HepG2 (cell line): ENCODE results near the gene PTPN3. TPM values are rescaled to one million over a fixed set of nuclear protein-coding genes. Genes with fewer than 3 reads are reported as not detected.

Source experiments
- ATAC-seq: fragments of 200-7000 bp; cut with Tn5 transposase; 3 replicates; pipeline ENCODE4 v1.9.1; 2020; ENCODE audit warnings: mild to moderate bottlenecking, moderate library complexity
- BruUV-seq: library from RNA; stranded (reverse); fragments of 400-500 nt; replicated peaks from 2 replicates; lab custom pipeline; 2021; lab: Mats Ljungman, UMichigan
- CTCF ChIA-PET: fragments of 300-600 bp; formaldehyde crosslinking; extraction: SDS; loops from one replicate; lab custom pipeline; 2021; ENCODE audit warnings: low total read pairs, inconsistent platforms, low intra/inter-chr PET ratio; lab: Yijun Ruan, JAX
- POLR2A ChIA-PET: fragments of 350-600 bp; sonication (Branson Sonifier 250); formaldehyde crosslinking; loops from one replicate; lab custom pipeline; 2020; ENCODE audit warnings: antibody characterized with exemption, inconsistent platforms; lab: Yijun Ruan, JAX
- DNase-seq: peaks from one replicate; pipeline ENCODE4 v3.0.0-alpha.2; 2015; ENCODE audit warnings: low spot score
- FAIRE-seq: peaks from 3 replicates; lab custom pipeline; 2011; peaks lifted over from hg19 to GRCh38; lab: Jason Lieb, UNC
- H2AFZ ChIP-seq: one replicate; pipeline ENCODE4 v1.6.1; 2011; ENCODE audit warnings: low read length, inconsistent platforms
- H3K27ac ChIP-seq: fragments of 300-600 bp; 3 replicates; pipeline ENCODE4 v1.8.0; 2011; ENCODE audit warnings: mixed run types, mild to moderate bottlenecking, mixed read lengths, low read length, inconsistent platforms; ENCODE audit not compliant: insufficient read depth; ENCODE audit errors: extremely low read length
- H3K27me3 ChIP-seq, 2 experiments: fragments of 200-600 bp in 1 of 2; 2 replicates in 1 of 2; 3 replicates in 1 of 2; pipeline versions ENCODE4 v1.6.0 to v1.8.0; 2011; ENCODE audit warnings: low read length in 2 of 2, mild to moderate bottlenecking in 2 of 2, moderate library complexity in 2 of 2, inconsistent platforms in 1 of 2; ENCODE audit not compliant: insufficient read depth in 2 of 2, control insufficient read depth in 1 of 2
- H3K36me3 ChIP-seq, 2 experiments: fragments of 200-600 bp in 1 of 2; replicated peaks in 1 of 2; 2 replicates in 1 of 2; 3 replicates in 1 of 2; pipeline versions ENCODE4 v1.5.1 to v1.8.0; 2011; ENCODE audit warnings: low read length in 2 of 2, inconsistent platforms in 1 of 2; ENCODE audit not compliant: insufficient read depth in 2 of 2, control insufficient read depth in 1 of 2
- H3K4me1 ChIP-seq: 2 replicates; pipeline ENCODE4 v1.5.1; 2012; ENCODE audit warnings: low read length, inconsistent platforms; ENCODE audit not compliant: insufficient read depth
- H3K4me2 ChIP-seq: 2 replicates; pipeline ENCODE4 v1.6.0; 2011; ENCODE audit warnings: low read depth, low read length, inconsistent platforms
- H3K4me3 ChIP-seq, 3 experiments: fragments of 200-600 bp in 1 of 3; sonication (generic), shearing (Covaris generic) in 1 of 3; replicated peaks in 1 of 3; 2 replicates each; pipeline ENCODE4 v1.5.1; 2011 to 2016; ENCODE audit warnings: low read length in 3 of 3, inconsistent platforms in 2 of 3, low read depth in 2 of 3, mild to moderate bottlenecking in 2 of 3, control low read depth in 1 of 3, mixed read lengths in 1 of 3; ENCODE audit not compliant: insufficient read depth in 1 of 3
- H3K79me2 ChIP-seq: one replicate; pipeline ENCODE4 v1.6.1; 2011; ENCODE audit warnings: low read length, inconsistent platforms; ENCODE audit not compliant: insufficient read depth
- H3K9ac ChIP-seq: 2 replicates; pipeline ENCODE4 v1.6.0; 2011; ENCODE audit warnings: mild to moderate bottlenecking, low read depth, low read length, inconsistent platforms; ENCODE audit not compliant: insufficient read depth
- H3K9me3 ChIP-seq: 2 replicates; pipeline ENCODE4 v1.5.1; 2012; ENCODE audit warnings: mild to moderate bottlenecking, low read length
- H4K20me1 ChIP-seq: 2 replicates; pipeline ENCODE4 v1.6.0; 2011; ENCODE audit warnings: inconsistent platforms, mild to moderate bottlenecking, low read length, moderate library complexity; ENCODE audit not compliant: insufficient read depth
- ATF7 ChIP-seq, 2 experiments: fragments of 450-650 bp in 1 of 2; sonication (generic) in 1 of 2; formaldehyde crosslinking in 1 of 2; IDR thresholded peaks; 2 replicates each; pipeline versions ENCODE4 v1.4.0 to v1.6.1; 2016 to 2020; ENCODE audit warnings: antibody characterized with exemption in 1 of 2, mild to moderate bottlenecking in 1 of 2, missing genetic modification reagents in 1 of 2
- CEBPB ChIP-seq: IDR thresholded peaks from 2 replicates; pipeline ENCODE4 v1.6.1; 2011; ENCODE audit warnings: low read depth, low read length, improper control_type of control experiment, borderline replicate concordance
- CEBPG ChIP-seq: IDR thresholded peaks from 2 replicates; pipeline ENCODE4 v1.6.1; 2016
- IRF2 ChIP-seq: IDR thresholded peaks from 2 replicates; pipeline ENCODE4 v1.6.1; 2018; ENCODE audit warnings: missing genetic modification reagents, missing compliant biosample characterization
- MAFK ChIP-seq, 2 experiments: IDR thresholded peaks in 1 of 2; conservative IDR thresholded peaks in 1 of 2; 2 replicates each; pipeline ENCODE4 v1.6.1; 2011; ENCODE audit warnings: improper control_type of control experiment in 2 of 2, low read length in 2 of 2
- NFATC3 ChIP-seq: sonication (generic); formaldehyde crosslinking; IDR thresholded peaks from 2 replicates; pipeline ENCODE4 v1.5.1; 2020; ENCODE audit warnings: mild to moderate bottlenecking, missing genetic modification reagents
- NFKBIZ ChIP-seq: IDR thresholded peaks from 2 replicates; pipeline ENCODE4 v1.6.1; 2018; ENCODE audit warnings: missing genetic modification reagents, missing compliant biosample characterization
- PPARG ChIP-seq: conservative IDR thresholded peaks from 2 replicates; pipeline ENCODE4 v1.6.1; 2016; ENCODE audit warnings: missing biosample characterization, missing genetic modification reagents
- RBM22 ChIP-seq: fragments of 200-400 bp; formaldehyde crosslinking; optimal IDR thresholded peaks from 2 replicates; pipeline ENCODE3; 2017; ENCODE audit warnings: mild to moderate bottlenecking, low read length, moderate library complexity
- RCOR2 ChIP-seq: IDR thresholded peaks from 2 replicates; pipeline ENCODE4 v1.6.1; 2016; ENCODE audit warnings: missing biosample characterization, missing genetic modification reagents
- RXRB ChIP-seq: IDR thresholded peaks from 2 replicates; pipeline ENCODE4 v1.6.1; 2016; ENCODE audit warnings: borderline replicate concordance, missing genetic modification reagents, missing compliant biosample characterization
- SP2 ChIP-seq: sonication (generic); formaldehyde crosslinking; IDR thresholded peaks from 2 replicates; pipeline ENCODE4 v1.5.1; 2020; ENCODE audit warnings: mild to moderate bottlenecking, missing genetic modification reagents
- ZNF264 ChIP-seq: sonication (generic); formaldehyde crosslinking; IDR thresholded peaks from 2 replicates; pipeline ENCODE4 v1.4.0; 2020; ENCODE audit warnings: missing genetic modification reagents
- ZNF652 ChIP-seq: IDR thresholded peaks from 2 replicates; pipeline ENCODE4 v1.6.1; 2016; ENCODE audit warnings: low read depth, borderline replicate concordance
- ZSCAN21 ChIP-seq: sonication (generic); formaldehyde crosslinking; IDR thresholded peaks from 2 replicates; pipeline ENCODE4 v1.8.0; 2022; ENCODE audit warnings: mild to moderate bottlenecking, missing genetic modification reagents, moderate library complexity, borderline replicate concordance
- ZSCAN25 ChIP-seq: sonication (generic); formaldehyde crosslinking; IDR thresholded peaks from 2 replicates; pipeline ENCODE4 v1.8.0; 2022; ENCODE audit warnings: mild to moderate bottlenecking, missing genetic modification reagents
- WGBS: methylation state at CpG from one replicate; pipeline ENCODE4 v1.1.6; 2017; ENCODE audit warnings: low lambda C conversion rate; 5-methylcytosine and 5-hydroxymethylcytosine counted together
- in situ Hi-C: cut with HindIII; loops from 2 replicates; pipeline ENCODE4 v1.10.0; 2017; ENCODE audit warnings: low pct_unique_long_range_greater_than_20kb; ENCODE audit not compliant: extremely low pct_ligation_motif_present
- intact Hi-C: fragments of 100-400 bp; cut with micrococcal nuclease; formaldehyde crosslinking; loops from one replicate; pipeline ENCODE4 v1.10.0; 2022; ENCODE audit not compliant: unreplicated experiment
- polyA plus RNA-seq, 8 experiments: library from polyadenylated mRNA; depleted of rRNA in 3 of 8; stranded (reverse) in 7 of 8; unstranded in 1 of 8; fragments of >200 nt; fragmentation: Illumina TruSeq in 4 of 8; extraction: Trizol in 4 of 8; gene quantifications; 2 replicates each; pipeline versions ENCODE4 v1.2.1 to v1.2.3, GENCODE V29; 2011 to 2016; ENCODE audit warnings: low read depth in 4 of 8, missing spikeins in 1 of 8, mixed read lengths in 1 of 8; ENCODE audit not compliant: insufficient read depth in 1 of 8
- total RNA-seq, 5 experiments: library from RNA; depleted of rRNA; stranded (reverse); fragments of >200 nt; fragmentation: Illumina TruSeq; extraction: Trizol; gene quantifications; 2 replicates each; pipeline ENCODE4 v1.2.3, GENCODE V29; 2016; ENCODE audit warnings: low read depth in 1 of 5
- TF ChIP-seq, protein P1 (sequence below), 2 experiments: fragments of 450-650 bp in 1 of 2; sonication (generic) in 1 of 2; formaldehyde crosslinking; IDR thresholded peaks; 2 replicates each; pipeline versions ENCODE4 v1.5.0 to v1.8.0; 2020 to 2022; ENCODE audit warnings: mild to moderate bottlenecking in 1 of 2, missing genetic modification reagents in 1 of 2
- TF ChIP-seq, protein P2 (sequence below): sonication (generic); formaldehyde crosslinking; IDR thresholded peaks from 2 replicates; pipeline ENCODE4 v1.4.0; 2020; ENCODE audit warnings: missing genetic modification reagents, low read depth, mild to moderate bottlenecking, borderline replicate concordance
- TF ChIP-seq, protein P3 (sequence below): sonication (generic); formaldehyde crosslinking; IDR thresholded peaks from 2 replicates; pipeline ENCODE4 v1.8.0; 2022; ENCODE audit warnings: mild to moderate bottlenecking, missing genetic modification reagents, moderate library complexity
- TF ChIP-seq, protein P4 (sequence below): conservative IDR thresholded peaks from 2 replicates; pipeline ENCODE4 v1.6.1; 2018; ENCODE audit warnings: missing genetic modification reagents
- TF ChIP-seq, protein P5 (sequence below): sonication (generic); formaldehyde crosslinking; IDR thresholded peaks from 2 replicates; pipeline ENCODE4 v1.8.1; 2023; ENCODE audit warnings: mild to moderate bottlenecking, missing genetic modification reagents, borderline replicate concordance
- TF ChIP-seq, protein P6 (sequence below): sonication (generic); formaldehyde crosslinking; IDR thresholded peaks from 2 replicates; pipeline ENCODE4 v1.8.1; 2023; ENCODE audit warnings: missing genetic modification reagents, mild to moderate bottlenecking, borderline replicate concordance

The PTPN3 gene
- total and polyA plus RNA-seq, 2 of the 13 experiments (the other 11 are each of a cell fraction or from before 2014, with no cell fraction given): 5.6 to 20.5 TPM

DNA sequence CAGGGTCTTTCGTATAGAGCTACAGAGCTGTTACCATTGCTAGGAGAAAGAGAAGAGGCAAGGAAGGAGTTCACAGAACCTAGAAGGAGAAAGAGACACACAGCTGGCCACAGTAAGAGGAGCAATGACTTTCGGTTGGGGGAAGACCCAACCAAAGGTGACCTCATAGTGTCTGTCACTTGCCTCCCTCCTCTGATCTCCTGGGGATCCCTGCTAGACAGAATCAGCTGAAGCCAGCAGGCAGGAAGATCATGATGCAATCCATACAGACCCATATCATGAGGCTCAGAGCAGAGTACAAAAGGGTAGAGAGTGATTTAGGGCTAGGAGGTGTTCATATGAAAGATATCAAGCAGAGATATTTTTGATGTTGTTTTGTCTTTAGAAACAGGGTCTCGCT, 151.2 kb downstream of the PTPN3 start:
- Histone ChIP-seq H3K9me3 (no peaks in the 10 kb centered on the region), H3K27me3 (peaks cover 0 to 3% of the 10 kb centered on the region in 2 experiments; a peak in 1 of 5 replicates), H3K79me2 (no peaks in the 10 kb centered on the region), H3K27ac (no peak overlapping the region), H3K4me1 (peaks cover 13% of the 10 kb centered on the region), H2AFZ (no peak overlapping the region), H4K20me1 (no peaks in the 10 kb centered on the region), H3K9ac (no peak overlapping the region), H3K36me3 (no peaks in the 10 kb centered on the region), H3K4me3 (no peak overlapping the region), H3K4me2 (no peak overlapping the region)
- WGBS: 53% methylated on average over 3 of the region's 3 CpGs
- FAIRE-seq (no peak), DNase-seq (no peak), ATAC-seq (no peak)
- BruUV-seq: no TSS peak
- in situ Hi-C loops (no loop called here), intact Hi-C loops (loop anchor here (5.0 kb wide), 1 partner anchor 165 kb away; no protein-coding TSS in a partner anchor)
- CTCF ChIA-PET: interaction anchor here (2.5 kb wide), 1 partner anchor 154 kb away, joined by 11 read pairs; no protein-coding TSS in a partner anchor
- POLR2A ChIA-PET: interaction anchor here (1.5 kb wide), 1 partner anchor 12 kb away, joined by 3 read pairs; no protein-coding TSS in a partner anchor
- TF ChIP-seq IRF2 (CRISPR knock-in tag): no peak
- TF ChIP-seq ZNF652 (CRISPR knock-in tag): no peak
- peak; percentile 55; the same call in 1 of the 2 replicates for TF ChIP-seq CEBPB
- TF ChIP-seq ZSCAN21: no peak
- TF ChIP-seq MAFK (conservative IDR thresholded peaks at IDR 0.05 in 1 of 2, IDR thresholded peaks at IDR 0.05 in 1 of 2; ENCODE audit: low read length in 2 of 2): no peak
- no peak for TF ChIP-seq NFKBIZ (CRISPR knock-in tag)
- TF ChIP-seq, protein P1, sequence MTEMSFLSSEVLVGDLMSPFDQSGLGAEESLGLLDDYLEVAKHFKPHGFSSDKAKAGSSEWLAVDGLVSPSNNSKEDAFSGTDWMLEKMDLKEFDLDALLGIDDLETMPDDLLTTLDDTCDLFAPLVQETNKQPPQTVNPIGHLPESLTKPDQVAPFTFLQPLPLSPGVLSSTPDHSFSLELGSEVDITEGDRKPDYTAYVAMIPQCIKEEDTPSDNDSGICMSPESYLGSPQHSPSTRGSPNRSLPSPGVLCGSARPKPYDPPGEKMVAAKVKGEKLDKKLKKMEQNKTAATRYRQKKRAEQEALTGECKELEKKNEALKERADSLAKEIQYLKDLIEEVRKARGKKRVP (CRISPR knock-in tag; IDR thresholded peaks at IDR 0.05): 0 out of 4 replicates have a peak, but pooled peaks of 1 of the 2 experiments have one; percentile 37
- TF ChIP-seq ATF7 (IDR thresholded peaks at IDR 0.05): peak; percentile 62
- no peak for TF ChIP-seq ATF7 (CRISPR knock-in tag; IDR thresholded peaks at IDR 0.05)
- no peak for TF ChIP-seq RBM22
- TF ChIP-seq, protein P2, sequence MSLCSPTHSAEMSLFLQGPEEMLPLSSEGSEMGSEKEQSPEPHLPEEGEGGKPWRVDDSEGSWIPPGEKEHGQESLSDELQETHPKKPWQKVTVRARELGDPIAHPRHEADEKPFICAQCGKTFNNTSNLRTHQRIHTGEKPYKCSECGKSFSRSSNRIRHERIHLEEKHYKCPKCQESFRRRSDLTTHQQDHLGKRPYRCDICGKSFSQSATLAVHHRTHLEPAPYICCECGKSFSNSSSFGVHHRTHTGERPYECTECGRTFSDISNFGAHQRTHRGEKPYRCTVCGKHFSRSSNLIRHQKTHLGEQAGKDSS (CRISPR knock-in tag): no peak
- TF ChIP-seq, protein P3, sequence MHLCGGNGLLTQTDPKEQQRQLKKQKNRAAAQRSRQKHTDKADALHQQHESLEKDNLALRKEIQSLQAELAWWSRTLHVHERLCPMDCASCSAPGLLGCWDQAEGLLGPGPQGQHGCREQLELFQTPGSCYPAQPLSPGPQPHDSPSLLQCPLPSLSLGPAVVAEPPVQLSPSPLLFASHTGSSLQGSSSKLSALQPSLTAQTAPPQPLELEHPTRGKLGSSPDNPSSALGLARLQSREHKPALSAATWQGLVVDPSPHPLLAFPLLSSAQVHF (CRISPR knock-in tag): no peak
- TF ChIP-seq, protein P4, sequence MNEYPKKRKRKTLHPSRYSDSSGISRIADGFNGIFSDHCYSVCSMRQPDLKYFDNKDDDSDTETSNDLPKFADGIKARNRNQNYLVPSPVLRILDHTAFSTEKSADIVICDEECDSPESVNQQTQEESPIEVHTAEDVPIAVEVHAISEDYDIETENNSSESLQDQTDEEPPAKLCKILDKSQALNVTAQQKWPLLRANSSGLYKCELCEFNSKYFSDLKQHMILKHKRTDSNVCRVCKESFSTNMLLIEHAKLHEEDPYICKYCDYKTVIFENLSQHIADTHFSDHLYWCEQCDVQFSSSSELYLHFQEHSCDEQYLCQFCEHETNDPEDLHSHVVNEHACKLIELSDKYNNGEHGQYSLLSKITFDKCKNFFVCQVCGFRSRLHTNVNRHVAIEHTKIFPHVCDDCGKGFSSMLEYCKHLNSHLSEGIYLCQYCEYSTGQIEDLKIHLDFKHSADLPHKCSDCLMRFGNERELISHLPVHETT: no peak
- TF ChIP-seq ZNF264 (CRISPR knock-in tag): no peak
- no peak for TF ChIP-seq PPARG (CRISPR knock-in tag)
- TF ChIP-seq RXRB (CRISPR knock-in tag): no peak
- no peak for TF ChIP-seq NFATC3 (CRISPR knock-in tag)
- TF ChIP-seq, protein P5, sequence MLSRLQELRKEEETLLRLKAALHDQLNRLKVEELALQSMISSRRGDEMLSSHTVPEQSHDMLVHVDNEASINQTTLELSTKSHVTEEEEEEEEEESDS: no peak
- TF ChIP-seq, protein P6, sequence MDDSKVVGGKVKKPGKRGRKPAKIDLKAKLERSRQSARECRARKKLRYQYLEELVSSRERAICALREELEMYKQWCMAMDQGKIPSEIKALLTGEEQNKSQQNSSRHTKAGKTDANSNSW: no peak
- no peak for TF ChIP-seq ZSCAN25 (CRISPR knock-in tag)
- no peak for TF ChIP-seq RCOR2 (CRISPR knock-in tag)
- TF ChIP-seq SP2 (CRISPR knock-in tag): no peak
- peak; percentile 34; the same call in 1 of the 2 replicates for TF ChIP-seq CEBPG (CRISPR knock-in tag)
